ENCODE data around the gene ARL6IP5. TPM values are rescaled to one million over a fixed set of nuclear protein-coding genes. Genes with fewer than 3 reads are reported as not detected.

The ARL6IP5 gene
- total and polyA plus RNA-seq, 2 donors (not counting 3 experiments of a cell fraction or from before 2014, with no cell fraction given) = 96.9 to 116 TPM

- Histone ChIP-seq H3K4me3 (replicated peaks in 1 of 3; ENCODE audit: insufficient read depth in 1 of 3, low read depth in 1 of 3, low read length in 3 of 3) (no peak overlapping the region), H3K9ac (replicated peaks; ENCODE audit: extremely low read depth, insufficient read depth, low read length) (no peak overlapping the region), H3K27ac (ENCODE audit: insufficient read depth, low read depth, low read length) (no peak overlapping the region), H2AFZ (ENCODE audit: low read depth, low read length) (no peak overlapping the region), H3K4me1 (ENCODE audit: control insufficient read depth, extremely low read depth, insufficient read depth, low read length) (peaks cover 20% of the 10 kb centered on the region), H4K20me1 (replicated peaks; ENCODE audit: control insufficient read depth, extremely low read depth, insufficient read depth, low read length) (no peaks in the 10 kb centered on the region), H3K36me3 (ENCODE audit: control insufficient read depth in 2 of 2, extremely low read depth in 1 of 2, insufficient read depth in 2 of 2, low read length in 2 of 2) (no peaks in the 10 kb centered on the region), H3K27me3 (ENCODE audit: control insufficient read depth in 2 of 2, insufficient read depth in 2 of 2, low read length in 2 of 2) (no peaks in the 10 kb centered on the region), H3K4me2 (ENCODE audit: insufficient read depth, low read length) (no peak overlapping the region), H3K79me2 (ENCODE audit: control insufficient read depth, insufficient read depth, low read length) (no peaks in the 10 kb centered on the region), H3K9me3 (replicated peaks; ENCODE audit: control insufficient read depth, insufficient read depth, low read length) (no peaks in the 10 kb centered on the region), H3K9me1 (replicated peaks; ENCODE audit: control insufficient read depth, extremely low read depth, insufficient read depth, low read length) (no peaks in the 10 kb centered on the region)
- no peak for DNase-seq (ENCODE audit: low read depth, low spot score)
- POLR2A ChIA-PET = no interaction called here
- FAIRE-seq = no peak
- intact Hi-C loops (cut with micrococcal nuclease) = no loop called here
- CTCF ChIA-PET = interaction anchor here (0.7 to 5.3 kb wide), 7 partner anchors 12 to 321 kb away, joined by 3 to 65 read pairs (median 20); no protein-coding TSS in a partner anchor
- dilution Hi-C loops (cut with MboI; ENCODE audit: extremely low pct_ligation_motif_present, low sequenced_read_pairs) = no loop called here
- BruUV-seq (replicated peaks) = no TSS peak
- no peak for TF ChIP-seq POLR2AphosphoS5 (IDR thresholded peaks at IDR 0.05; ENCODE audit: insufficient read depth, low read depth, low read length)
- no peak for TF ChIP-seq JUN (IDR thresholded peaks at IDR 0.05; ENCODE audit: borderline replicate concordance, insufficient read depth, insufficient read length, low read depth)
- TF ChIP-seq MYC (IDR thresholded peaks at IDR 0.05; ENCODE audit: low read depth, low read length) = no peak
- TF ChIP-seq, protein P1, sequence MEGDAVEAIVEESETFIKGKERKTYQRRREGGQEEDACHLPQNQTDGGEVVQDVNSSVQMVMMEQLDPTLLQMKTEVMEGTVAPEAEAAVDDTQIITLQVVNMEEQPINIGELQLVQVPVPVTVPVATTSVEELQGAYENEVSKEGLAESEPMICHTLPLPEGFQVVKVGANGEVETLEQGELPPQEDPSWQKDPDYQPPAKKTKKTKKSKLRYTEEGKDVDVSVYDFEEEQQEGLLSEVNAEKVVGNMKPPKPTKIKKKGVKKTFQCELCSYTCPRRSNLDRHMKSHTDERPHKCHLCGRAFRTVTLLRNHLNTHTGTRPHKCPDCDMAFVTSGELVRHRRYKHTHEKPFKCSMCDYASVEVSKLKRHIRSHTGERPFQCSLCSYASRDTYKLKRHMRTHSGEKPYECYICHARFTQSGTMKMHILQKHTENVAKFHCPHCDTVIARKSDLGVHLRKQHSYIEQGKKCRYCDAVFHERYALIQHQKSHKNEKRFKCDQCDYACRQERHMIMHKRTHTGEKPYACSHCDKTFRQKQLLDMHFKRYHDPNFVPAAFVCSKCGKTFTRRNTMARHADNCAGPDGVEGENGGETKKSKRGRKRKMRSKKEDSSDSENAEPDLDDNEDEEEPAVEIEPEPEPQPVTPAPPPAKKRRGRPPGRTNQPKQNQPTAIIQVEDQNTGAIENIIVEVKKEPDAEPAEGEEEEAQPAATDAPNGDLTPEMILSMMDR (IDR thresholded peaks at IDR 0.05; ENCODE audit: extremely low read depth in 1 of 2, insufficient read depth in 1 of 2, low read depth in 1 of 2, low read length in 2 of 2) = no peak
- TF ChIP-seq FOS (IDR thresholded peaks at IDR 0.05; ENCODE audit: borderline replicate concordance, insufficient read depth, low read length) = no peak
- TF ChIP-seq MAX (IDR thresholded peaks at IDR 0.05; ENCODE audit: insufficient read depth, insufficient read length) = no peak
- TF ChIP-seq GATA2 (IDR thresholded peaks at IDR 0.05; ENCODE audit: insufficient read depth, insufficient read length, low read depth, low read length) = no peak
These were observed 33.8 kb downstream of the ARL6IP5 start for GRCh38 chr3:69118555-69118954.
